GM12878 (cell line): ENCODE measurements around the gene AVEN. TPM values are rescaled to one million over a fixed set of nuclear protein-coding genes. Genes with fewer than 3 reads are reported as not detected.

ENCODE experiments used
- ATAC-seq: fragments of 200-7000 bp; cut with Tn5 transposase; 3 replicates; pipeline ENCODE4 v1.9.1; 2020; ENCODE audit warnings: mild to moderate bottlenecking, moderate library complexity
- BruUV-seq: library from RNA; stranded (reverse); fragments of 400-500 nt; replicated peaks from 2 replicates; lab custom pipeline; 2021; lab: Mats Ljungman, UMichigan
- CTCF ChIA-PET: fragments of 300-600 bp; sonication (Branson Sonifier 250); formaldehyde crosslinking; extraction: SDS; loops from one replicate; lab custom pipeline; 2021; ENCODE audit warnings: inconsistent platforms; lab: Yijun Ruan, JAX
- POLR2A ChIA-PET: fragments of 350-600 bp; formaldehyde crosslinking; extraction: SDS; loops from one replicate; lab custom pipeline; 2021; ENCODE audit warnings: inconsistent platforms; lab: Charles Lee
- RAD21 ChIA-PET: fragments of 300-600 bp; sonication (Branson Sonifier 250); formaldehyde crosslinking; loops from one replicate; lab custom pipeline; 2023; ENCODE audit warnings: antibody characterized with exemption; ENCODE audit not compliant: unreplicated experiment; lab: Charles Lee
- SMC1A ChIA-PET: fragments of 300-600 bp; sonication (Branson Sonifier 250); formaldehyde crosslinking; loops from one replicate; lab custom pipeline; 2023; ENCODE audit not compliant: unreplicated experiment, uncharacterized antibody; lab: Charles Lee
- DNase-seq: peaks from one replicate; pipeline ENCODE4 v3.0.0-alpha.2; 2011; ENCODE audit warnings: low read depth, low spot score
- FAIRE-seq: peaks from 3 replicates; lab custom pipeline; 2011; peaks lifted over from hg19 to GRCh38; lab: Jason Lieb, UNC
- H2AFZ ChIP-seq: 2 replicates; pipeline ENCODE4 v1.6.0; 2011; ENCODE audit warnings: low read depth, low read length, control low read depth; ENCODE audit not compliant: control insufficient read depth
- H3K27ac ChIP-seq: 2 replicates; pipeline ENCODE4 v1.5.1; 2011; ENCODE audit warnings: control low read depth; ENCODE audit not compliant: control insufficient read depth, insufficient read depth
- H3K27me3 ChIP-seq, 2 experiments: replicated peaks in 1 of 2; 2 replicates each; pipeline versions ENCODE4 v1.6.0 to v1.6.1; 2011; ENCODE audit warnings: low read length in 1 of 2; ENCODE audit not compliant: control insufficient read depth in 2 of 2, insufficient read depth in 2 of 2
- H3K36me3 ChIP-seq, 2 experiments: 2 replicates each; pipeline ENCODE4 v1.5.1; 2011; ENCODE audit warnings: low read length in 1 of 2; ENCODE audit not compliant: control insufficient read depth in 2 of 2, insufficient read depth in 2 of 2
- H3K4me1 ChIP-seq: 2 replicates; pipeline ENCODE4 v1.6.1; 2011; ENCODE audit warnings: mild to moderate bottlenecking, low read length, moderate library complexity, mixed read lengths; ENCODE audit not compliant: control insufficient read depth, insufficient read depth
- H3K4me2 ChIP-seq: 2 replicates; pipeline ENCODE4 v1.6.0; 2011; ENCODE audit warnings: control low read depth; ENCODE audit not compliant: control insufficient read depth, insufficient read depth
- H3K4me3 ChIP-seq: fragments of 200-600 bp; sonication (generic); 2 replicates; pipeline ENCODE4 v1.5.1; 2016
- H3K79me2 ChIP-seq: 2 replicates; pipeline ENCODE4 v1.6.0; 2011; ENCODE audit warnings: low read length; ENCODE audit not compliant: control insufficient read depth, insufficient read depth
- H3K9ac ChIP-seq: 2 replicates; pipeline ENCODE4 v1.8.0; 2011; ENCODE audit warnings: low read length, control low read depth, mixed read lengths; ENCODE audit not compliant: control insufficient read depth, insufficient read depth
- H3K9me3 ChIP-seq: replicated peaks from 3 replicates; pipeline ENCODE4 v1.5.1; 2011; ENCODE audit warnings: mild to moderate bottlenecking, low read length; ENCODE audit not compliant: control insufficient read depth, insufficient read depth
- H4K20me1 ChIP-seq: 2 replicates; pipeline ENCODE4 v1.6.0; 2011; ENCODE audit not compliant: control insufficient read depth, insufficient read depth
- BCL11A ChIP-seq: IDR thresholded peaks from 2 replicates; pipeline ENCODE4 v1.6.1; 2011; ENCODE audit warnings: low read depth, low read length
- BRCA1 ChIP-seq: IDR thresholded peaks from 2 replicates; pipeline ENCODE4 v1.6.1; 2011; ENCODE audit warnings: low read depth, low read length, improper control_type of control experiment
- CHD4 ChIP-seq: fragments of 200-600 bp; sonication (generic); IDR thresholded peaks from 2 replicates; pipeline ENCODE4 v1.6.1; 2016; ENCODE audit warnings: mild to moderate bottlenecking
- CUX1 ChIP-seq: IDR thresholded peaks from 2 replicates; pipeline ENCODE4 v1.6.1; 2012; ENCODE audit warnings: improper control_type of control experiment, low read depth, low read length; ENCODE audit not compliant: insufficient replicate concordance
- DPF2 ChIP-seq: fragments of 450-650 bp; IDR thresholded peaks from 2 replicates; pipeline ENCODE4 v1.6.1; 2017; ENCODE audit warnings: mild to moderate bottlenecking
- EP300 ChIP-seq, 2 experiments: fragments of 150-350 bp in 1 of 2; IDR thresholded peaks; 2 replicates each; pipeline ENCODE4 v1.6.1; 2011 to 2012; ENCODE audit warnings: low read depth in 2 of 2, low read length in 2 of 2, borderline replicate concordance in 1 of 2, improper control_type of control experiment in 1 of 2, inconsistent platforms in 1 of 2; ENCODE audit not compliant: control insufficient read depth in 1 of 2
- KDM1A ChIP-seq: fragments of 200-600 bp; sonication (generic); IDR thresholded peaks from 2 replicates; pipeline ENCODE4 v1.6.1; 2016; ENCODE audit warnings: borderline replicate concordance
- NBN ChIP-seq: fragments of 450-650 bp; IDR thresholded peaks from 2 replicates; pipeline ENCODE4 v1.6.1; 2016
- NFXL1 ChIP-seq: fragments of 450-650 bp; IDR thresholded peaks from 2 replicates; pipeline ENCODE4 v1.6.1; 2017; ENCODE audit warnings: antibody characterized with exemption, mild to moderate bottlenecking, borderline replicate concordance
- NR2F1 ChIP-seq: fragments of 450-650 bp; conservative IDR thresholded peaks from 2 replicates; pipeline ENCODE4 v1.6.1; 2017; ENCODE audit warnings: mild to moderate bottlenecking
- NRF1 ChIP-seq: conservative IDR thresholded peaks from 2 replicates; pipeline ENCODE4 v1.6.1; 2011; ENCODE audit warnings: mild to moderate bottlenecking, low read depth, low read length, improper control_type of control experiment
- PBX3 ChIP-seq: IDR thresholded peaks from 2 replicates; pipeline ENCODE4 v1.6.1; 2011; ENCODE audit warnings: mild to moderate bottlenecking, low read depth, low read length, moderate library complexity; ENCODE audit not compliant: insufficient replicate concordance
- POLR2AphosphoS2 ChIP-seq: IDR thresholded peaks from 2 replicates; pipeline ENCODE4 v1.6.1; 2011; ENCODE audit warnings: low read depth, mild to moderate bottlenecking, low read length, improper control_type of control experiment, moderate library complexity
- SMC3 ChIP-seq: IDR thresholded peaks from 2 replicates; pipeline ENCODE4 v1.6.1; 2011; ENCODE audit warnings: low read length, improper control_type of control experiment, borderline replicate concordance
- WRNIP1 ChIP-seq: IDR thresholded peaks from 2 replicates; pipeline ENCODE4 v1.6.1; 2011; ENCODE audit warnings: low read depth, low read length, improper control_type of control experiment, borderline replicate concordance
- ZNF592 ChIP-seq: fragments of 450-650 bp; IDR thresholded peaks from 2 replicates; pipeline ENCODE4 v1.6.1; 2017; ENCODE audit warnings: mild to moderate bottlenecking, moderate library complexity
- WGBS: methylation state at CpG from one replicate; pipeline ENCODE4 v1.1.6; 2016; ENCODE audit warnings: low lambda C conversion rate; ENCODE audit not compliant: insufficient replicate concordance, insufficient coverage; ENCODE audit errors: missing lambda C conversion rate; 5-methylcytosine and 5-hydroxymethylcytosine counted together
- in situ Hi-C: fragments of 300-500 bp; cut with MboI; formaldehyde crosslinking; loops from 9 replicates; pipeline ENCODE4 v1.14.3; 2018; ENCODE audit warnings: mixed read lengths
- intact Hi-C: fragments of 100-400 bp; cut with micrococcal nuclease; formaldehyde crosslinking; loops from one replicate; pipeline ENCODE4 v1.14.2; 2022; ENCODE audit not compliant: unreplicated experiment
- polyA plus RNA-seq, 11 experiments: library from polyadenylated mRNA; depleted of rRNA in 4 of 11; unstranded in 6 of 11; stranded (reverse) in 5 of 11; fragments of >200 nt; fragmentation: Nextera tagmentation in 4 of 11; fragmentation: Illumina TruSeq in 1 of 11; extraction: Ambion mirVana in 4 of 11; extraction: Trizol in 1 of 11; gene quantifications; 1 replicate in 1 of 11; 2 replicates in 10 of 11; pipeline versions ENCODE4 v1.2.1 to v1.2.3, GENCODE V29; 2011 to 2016; ENCODE audit warnings: inconsistent platforms in 2 of 11, missing spikeins in 2 of 11, low read depth in 1 of 11
- total RNA-seq, 4 experiments: library from RNA; depleted of rRNA in 3 of 4; stranded (reverse); fragments of >200 nt in 3 of 4; fragmentation: Illumina TruSeq in 1 of 4; extraction: Trizol in 1 of 4; gene quantifications; 2 replicates each; pipeline versions ENCODE4 v1.2.1 to v1.2.3, GENCODE V29; 2013 to 2021

AVEN gene
- total and polyA plus RNA-seq, 10 of the 15 experiments (the other 5 are each of a cell fraction or from before 2014, with no cell fraction given): 1.4 to 15.1 (median 10.5) TPM

- CTCF ChIA-PET: no interaction called here
- H3K4me1 ChIP-seq: no peaks in the 10 kb centered on the region
- no peak overlapping the region for H3K4me3 ChIP-seq
- no TSS peak for BruUV-seq
- FAIRE-seq (no peak), DNase-seq (no peak), ATAC-seq (no peak)
- no peaks in the 10 kb centered on the region for H3K79me2 ChIP-seq
- intact Hi-C loops: no loop called here
- H2AFZ ChIP-seq: no peak overlapping the region
- RAD21 ChIA-PET: no interaction called here
- H3K27me3 ChIP-seq: no peaks in the 10 kb centered on the region
- H3K4me2 ChIP-seq: no peak overlapping the region
- H4K20me1 ChIP-seq: no peaks in the 10 kb centered on the region
- POLR2A ChIA-PET: no interaction called here
- no peak overlapping the region for H3K9ac ChIP-seq
- SMC1A ChIA-PET: no interaction called here
- 96% methylated on average over 2 of the region's 2 CpGs for WGBS
- H3K27ac ChIP-seq: no peak overlapping the region
- no peaks in the 10 kb centered on the region for H3K36me3 ChIP-seq
- no peaks in the 10 kb centered on the region for H3K9me3 ChIP-seq
- in situ Hi-C loops: no loop called here
- no peak for TF ChIP-seq PBX3
- TF ChIP-seq ZNF592: no peak
- no peak for TF ChIP-seq NFXL1
- TF ChIP-seq CUX1: no peak
- TF ChIP-seq NRF1: no peak
- no peak for TF ChIP-seq BCL11A
- no peak for TF ChIP-seq BRCA1
- TF ChIP-seq KDM1A: no peak
- no peak for TF ChIP-seq WRNIP1
- no peak for TF ChIP-seq POLR2AphosphoS2
- no peak for TF ChIP-seq CHD4
- no peak for TF ChIP-seq NR2F1
- TF ChIP-seq NBN: no peak
- TF ChIP-seq SMC3: no peak
- no peak for TF ChIP-seq DPF2
- no peak for TF ChIP-seq EP300 (IDR thresholded peaks at IDR 0.05; ENCODE audit: borderline replicate concordance in 1 of 2, control insufficient read depth in 1 of 2, low read depth in 2 of 2, low read length in 2 of 2)
Observed at GRCh38 chr15:33852570-33852969, 186.4 kb downstream of the AVEN start.
